ENCODE measurements around the gene MPZL2. TPM values are rescaled to one million over a fixed set of nuclear protein-coding genes. Genes with fewer than 3 reads are reported as not detected.

The MPZL2 gene
- polyA plus RNA-seq, 3 donors: 8.0 to 18.6 (median 14.2) TPM

GRCh38 chr11:118258410-118258809, 5.7 kb downstream of the MPZL2 start:
- Mint-ChIP-seq H3K36me3 (peaks cover 57 to 61% of the 10 kb centered on the region in 2 donors), H3K9me3 (peaks cover 0 to 13% (median 3%) of the 10 kb centered on the region in 7 donors), H3K4me3 (no peak overlapping the region), H3K27me3 (ENCODE audit: low read depth in 3 of 3) (peaks cover 0 to 9% (median 3%) of the 10 kb centered on the region in 3 donors), H3K27ac (no peak overlapping the region), H3K4me1 (peaks cover 26% of the 10 kb centered on the region)
- Histone ChIP-seq H2AFZ (ENCODE audit: insufficient read depth, low read depth, low read length, poor library complexity, severe bottlenecking) (no peak overlapping the region), H3K79me2 (ENCODE audit: insufficient read depth, low read length) (no peaks in the 10 kb centered on the region), H3K27ac (ENCODE audit: low read depth in 1 of 2, low read length in 2 of 2) (no peak overlapping the region), H3K36me3 (replicated peaks in 1 of 2; ENCODE audit: control insufficient read depth in 1 of 2, insufficient read depth in 2 of 2, low read length in 2 of 2) (peaks cover 5 to 49% of the 10 kb centered on the region in 2 donors), H3K4me2 (replicated peaks; ENCODE audit: extremely low read depth, low read length, poor library complexity, severe bottlenecking) (no peak overlapping the region), H3K9ac (ENCODE audit: insufficient read depth, low read length, poor library complexity, severe bottlenecking) (no peak overlapping the region), H3K9me3 (replicated peaks in 1 of 2; ENCODE audit: control insufficient read depth in 1 of 2, insufficient read depth in 1 of 2, low read length in 2 of 2) (peaks cover 0 to 4% of the 10 kb centered on the region in 2 donors), H3K4me1 (ENCODE audit: control insufficient read depth in 1 of 2, insufficient read depth in 2 of 2, low read length in 2 of 2) (peaks cover 16% of the 10 kb centered on the region in 2 donors), H3K27me3 (ENCODE audit: control insufficient read depth in 2 of 2, insufficient read depth in 2 of 2, low read length in 2 of 2) (no peaks in the 10 kb centered on the region), H4K20me1 (ENCODE audit: insufficient read depth, low read length) (no peaks in the 10 kb centered on the region), H3K4me3 (replicated peaks in 1 of 3; ENCODE audit: low read depth in 2 of 3, low read length in 3 of 3) (no peak overlapping the region)
- DNase-seq: no peak
- intact Hi-C loops (cut with micrococcal nuclease): no loop called here
- no CpG with 5 or more reads among the region's 1 CpG for WGBS (ENCODE audit: insufficient coverage)
- no peak for TF ChIP-seq CTCF (IDR thresholded peaks at IDR 0.05)

- peak overlapping the region; percentile 89 for H3K9ac ChIP-seq (ENCODE audit: insufficient read depth, low read length, poor library complexity, severe bottlenecking)
- Mint-ChIP-seq H3K36me3 (peaks cover 25 to 28% of the 10 kb centered on the region in 2 donors), H3K9me3 (peaks cover 0 to 5% (median 0%) of the 10 kb centered on the region in 7 donors), H3K4me1 (peaks cover 22% of the 10 kb centered on the region), H3K27me3 (ENCODE audit: low read depth in 3 of 3) (peaks cover 0 to under 1% (median 0%) of the 10 kb centered on the region in 3 donors), H3K27ac (peak overlapping the region; percentile 95 to 98 (median 98)), H3K4me3 (peak overlapping the region; percentile 97 to 100)
- H2AFZ ChIP-seq (ENCODE audit: insufficient read depth, low read depth, low read length, poor library complexity, severe bottlenecking): peak overlapping the region; percentile 98
- H3K9me3 ChIP-seq (replicated peaks in 1 of 2; ENCODE audit: control insufficient read depth in 1 of 2, insufficient read depth in 1 of 2, low read length in 2 of 2): no peaks in the 10 kb centered on the region
- peak overlapping the region; percentile 84 to 99 (median 98) for H3K4me3 ChIP-seq (replicated peaks in 1 of 3; ENCODE audit: low read depth in 2 of 3, low read length in 3 of 3)
- 0% methylated on average over 1 of the region's 3 CpGs for WGBS (ENCODE audit: insufficient coverage)
- peak overlapping the region; percentile 94 to 99 for H3K27ac ChIP-seq (ENCODE audit: low read depth in 1 of 2, low read length in 2 of 2)
- peaks cover 23% of the 10 kb centered on the region for H3K79me2 ChIP-seq (ENCODE audit: insufficient read depth, low read length)
- intact Hi-C loops (cut with micrococcal nuclease): loop anchor here in 1 of 2 donors (5.0 kb wide), 2 partner anchors 40 kb away; no protein-coding TSS in a partner anchor
- H3K36me3 ChIP-seq (replicated peaks in 1 of 2; ENCODE audit: control insufficient read depth in 1 of 2, insufficient read depth in 2 of 2, low read length in 2 of 2): peaks cover 3 to 13% of the 10 kb centered on the region in 2 donors
- H3K4me1 ChIP-seq (ENCODE audit: control insufficient read depth in 1 of 2, insufficient read depth in 2 of 2, low read length in 2 of 2): peaks cover 16 to 38% of the 10 kb centered on the region in 2 donors
- H4K20me1 ChIP-seq (ENCODE audit: insufficient read depth, low read length): no peaks in the 10 kb centered on the region
- peak overlapping the region; percentile 89 for H3K4me2 ChIP-seq (replicated peaks; ENCODE audit: extremely low read depth, low read length, poor library complexity, severe bottlenecking)
- peak in 2 of 3 donors; percentile 49 to 52 for DNase-seq
- no peaks in the 10 kb centered on the region for H3K27me3 ChIP-seq (ENCODE audit: control insufficient read depth in 2 of 2, insufficient read depth in 2 of 2, low read length in 2 of 2)
- TF ChIP-seq CTCF (IDR thresholded peaks at IDR 0.05): no peak
Observed at GRCh38 chr11:118252688-118253087, 11.4 kb downstream of the MPZL2 start.
